ENCODE results near the gene PPM1H. TPM values are rescaled to one million over a fixed set of nuclear protein-coding genes. Genes with fewer than 3 reads are reported as not detected.

PPM1H gene
- total and polyA plus RNA-seq, 10 of the 15 experiments (the other 5 are each of a cell fraction or from before 2014, with no cell fraction given): 0.11 to 0.83 (median 0.49) TPM

DNA sequence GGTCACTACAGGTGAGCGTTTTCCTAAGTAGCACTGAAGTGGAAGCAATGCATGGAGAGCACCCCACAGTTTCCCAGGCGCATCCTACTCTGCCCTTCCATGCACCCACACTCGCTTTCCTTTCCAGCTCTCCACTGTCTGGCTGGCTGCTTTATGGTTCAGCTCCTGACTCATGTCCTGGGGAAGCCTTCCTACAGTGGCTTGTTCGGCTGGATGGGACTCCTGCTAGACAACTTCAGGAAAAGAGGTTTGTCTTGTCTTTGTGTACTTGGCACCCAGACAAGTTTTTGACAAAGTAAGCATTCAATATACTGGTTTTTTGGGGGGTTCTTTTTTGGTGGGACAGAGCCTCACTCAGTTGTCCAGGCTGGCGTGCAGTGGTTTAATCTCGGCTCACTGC lies 21.6 kb downstream of the PPM1H start:
- in situ Hi-C loops (cut with MboI) (no loop called here), intact Hi-C loops (cut with micrococcal nuclease; ENCODE audit: unreplicated experiment) (no loop called here)
- Histone ChIP-seq H3K4me1 (ENCODE audit: control insufficient read depth, insufficient read depth, low read length) (no peaks in the 10 kb centered on the region), H3K36me3 (ENCODE audit: control insufficient read depth in 2 of 2, insufficient read depth in 2 of 2, low read length in 1 of 2) (no peaks in the 10 kb centered on the region), H3K27me3 (replicated peaks in 1 of 2; ENCODE audit: control insufficient read depth in 2 of 2, insufficient read depth in 2 of 2, low read length in 1 of 2) (no peaks in the 10 kb centered on the region), H3K4me2 (ENCODE audit: control insufficient read depth, insufficient read depth) (no peak overlapping the region), H4K20me1 (ENCODE audit: control insufficient read depth, insufficient read depth) (no peaks in the 10 kb centered on the region), H3K79me2 (ENCODE audit: control insufficient read depth, insufficient read depth, low read length) (no peaks in the 10 kb centered on the region), H3K9me3 (replicated peaks; ENCODE audit: control insufficient read depth, insufficient read depth, low read length) (no peaks in the 10 kb centered on the region), H2AFZ (ENCODE audit: control insufficient read depth, low read depth, low read length) (no peak overlapping the region), H3K4me3 (no peak overlapping the region), H3K27ac (ENCODE audit: control insufficient read depth, insufficient read depth) (no peak overlapping the region), H3K9ac (ENCODE audit: control insufficient read depth, insufficient read depth, low read length) (no peak overlapping the region)
- FAIRE-seq (no peak), DNase-seq (ENCODE audit: low read depth, low spot score) (no peak), ATAC-seq (no peak)
- ChIA-PET SMC1A (ENCODE audit: uncharacterized antibody, unreplicated experiment) (no interaction called here), CTCF (no interaction called here), POLR2A (no interaction called here), RAD21 (ENCODE audit: unreplicated experiment) (no interaction called here)
- WGBS (ENCODE audit: insufficient coverage, insufficient replicate concordance, low lambda C conversion rate, missing lambda C conversion rate): 67% methylated on average over 6 of the region's 6 CpGs
- no TSS peak for BruUV-seq (replicated peaks)
- TF ChIP-seq IKZF2 (IDR thresholded peaks at IDR 0.05) (no peak), EED (IDR thresholded peaks at IDR 0.05; ENCODE audit: low read depth) (no peak), POU2F2 (IDR thresholded peaks at IDR 0.05; ENCODE audit: borderline replicate concordance, low read depth, low read length) (no peak), SREBF2 (IDR thresholded peaks at IDR 0.05; ENCODE audit: low read length) (no peak), NFYA (IDR thresholded peaks at IDR 0.05; ENCODE audit: borderline replicate concordance, low read depth, low read length) (no peak), ZZZ3 (IDR thresholded peaks at IDR 0.05; ENCODE audit: control insufficient read depth, insufficient read length, low read depth) (no peak)
- TF ChIP-seq, protein P1, sequence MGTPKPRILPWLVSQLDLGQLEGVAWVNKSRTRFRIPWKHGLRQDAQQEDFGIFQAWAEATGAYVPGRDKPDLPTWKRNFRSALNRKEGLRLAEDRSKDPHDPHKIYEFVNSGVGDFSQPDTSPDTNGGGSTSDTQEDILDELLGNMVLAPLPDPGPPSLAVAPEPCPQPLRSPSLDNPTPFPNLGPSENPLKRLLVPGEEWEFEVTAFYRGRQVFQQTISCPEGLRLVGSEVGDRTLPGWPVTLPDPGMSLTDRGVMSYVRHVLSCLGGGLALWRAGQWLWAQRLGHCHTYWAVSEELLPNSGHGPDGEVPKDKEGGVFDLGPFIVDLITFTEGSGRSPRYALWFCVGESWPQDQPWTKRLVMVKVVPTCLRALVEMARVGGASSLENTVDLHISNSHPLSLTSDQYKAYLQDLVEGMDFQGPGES (IDR thresholded peaks at IDR 0.05): no peak
- TF ChIP-seq, protein P2, sequence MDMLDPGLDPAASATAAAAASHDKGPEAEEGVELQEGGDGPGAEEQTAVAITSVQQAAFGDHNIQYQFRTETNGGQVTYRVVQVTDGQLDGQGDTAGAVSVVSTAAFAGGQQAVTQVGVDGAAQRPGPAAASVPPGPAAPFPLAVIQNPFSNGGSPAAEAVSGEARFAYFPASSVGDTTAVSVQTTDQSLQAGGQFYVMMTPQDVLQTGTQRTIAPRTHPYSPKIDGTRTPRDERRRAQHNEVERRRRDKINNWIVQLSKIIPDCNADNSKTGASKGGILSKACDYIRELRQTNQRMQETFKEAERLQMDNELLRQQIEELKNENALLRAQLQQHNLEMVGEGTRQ (IDR thresholded peaks at IDR 0.05; ENCODE audit: borderline replicate concordance, low read depth, low read length): no peak

Measured in GM12878 (cell line).